ENCODE data around the gene SNRPD3.

DNA sequence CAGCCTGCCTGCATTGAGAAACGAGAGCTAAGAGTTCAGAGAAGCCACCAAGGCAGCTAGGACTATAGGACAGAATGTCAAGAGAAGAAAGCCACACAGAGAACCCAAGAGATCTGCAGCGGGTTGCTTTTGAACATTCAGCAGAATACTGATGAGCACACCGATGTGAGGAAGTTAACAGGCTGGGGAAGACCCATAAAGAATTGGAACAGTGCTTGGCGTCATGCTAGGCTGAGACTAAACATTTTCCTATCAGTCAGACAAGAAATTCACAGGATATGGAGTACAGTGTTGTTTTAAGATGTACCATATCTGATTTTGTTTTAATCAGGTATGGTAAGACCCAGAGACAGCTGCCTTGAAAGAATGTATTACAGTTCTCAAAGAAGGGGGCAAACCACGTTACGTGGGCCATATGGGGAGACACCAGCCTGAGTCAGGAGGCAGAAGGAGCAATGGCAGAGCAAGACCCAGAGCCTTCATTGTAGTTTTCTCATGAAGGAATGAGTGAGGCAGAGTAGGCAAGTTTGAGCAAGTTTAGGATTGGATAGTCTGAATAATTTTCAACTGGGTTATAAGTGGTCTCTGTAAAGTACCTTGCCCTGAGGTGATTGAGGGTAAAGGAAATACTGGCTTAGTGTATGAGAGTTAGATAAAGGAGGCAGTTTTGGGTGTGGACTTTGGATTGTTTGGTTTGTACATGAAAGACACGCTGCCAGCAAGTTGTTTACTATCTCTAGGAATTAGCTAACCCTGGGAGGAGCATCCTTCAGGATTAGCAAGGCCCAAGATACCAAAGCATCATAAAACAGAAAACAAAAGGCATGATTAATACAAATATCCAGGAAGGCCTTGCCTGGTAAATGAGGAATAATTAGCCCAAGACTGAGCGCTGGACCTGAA is 22.8 kb downstream of the SNRPD3 start:
- TF ChIP-seq, protein P1, sequence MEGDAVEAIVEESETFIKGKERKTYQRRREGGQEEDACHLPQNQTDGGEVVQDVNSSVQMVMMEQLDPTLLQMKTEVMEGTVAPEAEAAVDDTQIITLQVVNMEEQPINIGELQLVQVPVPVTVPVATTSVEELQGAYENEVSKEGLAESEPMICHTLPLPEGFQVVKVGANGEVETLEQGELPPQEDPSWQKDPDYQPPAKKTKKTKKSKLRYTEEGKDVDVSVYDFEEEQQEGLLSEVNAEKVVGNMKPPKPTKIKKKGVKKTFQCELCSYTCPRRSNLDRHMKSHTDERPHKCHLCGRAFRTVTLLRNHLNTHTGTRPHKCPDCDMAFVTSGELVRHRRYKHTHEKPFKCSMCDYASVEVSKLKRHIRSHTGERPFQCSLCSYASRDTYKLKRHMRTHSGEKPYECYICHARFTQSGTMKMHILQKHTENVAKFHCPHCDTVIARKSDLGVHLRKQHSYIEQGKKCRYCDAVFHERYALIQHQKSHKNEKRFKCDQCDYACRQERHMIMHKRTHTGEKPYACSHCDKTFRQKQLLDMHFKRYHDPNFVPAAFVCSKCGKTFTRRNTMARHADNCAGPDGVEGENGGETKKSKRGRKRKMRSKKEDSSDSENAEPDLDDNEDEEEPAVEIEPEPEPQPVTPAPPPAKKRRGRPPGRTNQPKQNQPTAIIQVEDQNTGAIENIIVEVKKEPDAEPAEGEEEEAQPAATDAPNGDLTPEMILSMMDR (IDR thresholded peaks at IDR 0.05), result no peak
- TF ChIP-seq POLR2A (IDR thresholded peaks at IDR 0.05) (no peak), POLR2AphosphoS5 (IDR thresholded peaks at IDR 0.05) (peak; percentile 26)

All from prostate gland (tissue), 2 donors.